ENCODE results near the gene RHO. TPM values are rescaled to one million over a fixed set of nuclear protein-coding genes. Genes with fewer than 3 reads are reported as not detected.

RHO gene
- total RNA-seq, 3 donors from 2014 or later: 0.15 TPM; not detected in 2

- no peaks in the 10 kb centered on the region for H3K36me3 ChIP-seq
- H3K27me3 ChIP-seq: no peaks in the 10 kb centered on the region
- DNase-seq (ENCODE audit: low spot score in 2 of 2): no peak
- H3K9me3 ChIP-seq: no peaks in the 10 kb centered on the region
- intact Hi-C loops (cut with DNase I; ENCODE audit: low total_unique reads): no loop called here
- H3K27ac ChIP-seq: peak overlapping the region in 1 of 2 donors; percentile 77
- no peak for TF ChIP-seq POLR2A (IDR thresholded peaks at IDR 0.05)
- TF ChIP-seq CTCF (IDR thresholded peaks at IDR 0.05): no peak
- TF ChIP-seq POLR2AphosphoS5 (IDR thresholded peaks at IDR 0.05): no peak
- H3K4me3 ChIP-seq: no peak overlapping the region
- peaks cover 0 to 9% of the 10 kb centered on the region in 2 donors for H3K4me1 ChIP-seq
These were observed 29.8 kb downstream of the RHO start for GRCh38 chr3:129558081-129558771.

- Histone ChIP-seq H3K36me3 (no peaks in the 10 kb centered on the region), H3K9me3 (no peaks in the 10 kb centered on the region), H3K27me3 (no peaks in the 10 kb centered on the region), H3K4me3 (no peak overlapping the region), H3K4me1 (peaks cover 0 to 9% of the 10 kb centered on the region in 2 donors), H3K27ac (peak overlapping the region in 1 of 2 donors; percentile 94)
- TF ChIP-seq POLR2A (IDR thresholded peaks at IDR 0.05) (no peak), POLR2AphosphoS5 (IDR thresholded peaks at IDR 0.05) (no peak), CTCF (IDR thresholded peaks at IDR 0.05) (no peak)
- no peak for DNase-seq (ENCODE audit: low spot score in 2 of 2)
- intact Hi-C loops (cut with DNase I; ENCODE audit: low total_unique reads): no loop called here
These were observed 30.5 kb downstream of the RHO start for GRCh38 chr3:129558772-129559564.

- H3K9me3 ChIP-seq: no peaks in the 10 kb centered on the region
- TF ChIP-seq POLR2AphosphoS5 (IDR thresholded peaks at IDR 0.05): no peak
- TF ChIP-seq CTCF (IDR thresholded peaks at IDR 0.05): no peak
- no peak for TF ChIP-seq POLR2A (IDR thresholded peaks at IDR 0.05)
- DNase-seq (ENCODE audit: low spot score in 2 of 2): no peak
- no peaks in the 10 kb centered on the region for H3K36me3 ChIP-seq
- H3K4me1 ChIP-seq: peaks cover 0 to 9% of the 10 kb centered on the region in 2 donors
- no peaks in the 10 kb centered on the region for H3K27me3 ChIP-seq
- H3K4me3 ChIP-seq: no peak overlapping the region
- peak overlapping the region in 1 of 2 donors; percentile 94 for H3K27ac ChIP-seq
- intact Hi-C loops (cut with DNase I; ENCODE audit: low total_unique reads): no loop called here
These were observed 31.2 kb downstream of the RHO start for GRCh38 chr3:129559565-129560079.

GRCh38 chr3:129560269-129560787, 31.9 kb downstream of the RHO start:
- H3K36me3 ChIP-seq: no peaks in the 10 kb centered on the region
- intact Hi-C loops (cut with DNase I; ENCODE audit: low total_unique reads): no loop called here
- no peaks in the 10 kb centered on the region for H3K9me3 ChIP-seq
- no peak for TF ChIP-seq POLR2A (IDR thresholded peaks at IDR 0.05)
- peak in 1 of 3 donors; percentile 14 for TF ChIP-seq POLR2AphosphoS5 (IDR thresholded peaks at IDR 0.05)
- H3K27ac ChIP-seq: peak overlapping the region; percentile 69 to 94
- H3K4me1 ChIP-seq: peaks cover 0 to 9% of the 10 kb centered on the region in 2 donors
- no peaks in the 10 kb centered on the region for H3K27me3 ChIP-seq
- no peak overlapping the region for H3K4me3 ChIP-seq
- DNase-seq (ENCODE audit: low spot score in 2 of 2): no peak

GRCh38 chr3:129560911-129561594, 32.6 kb downstream of the RHO start:
- H3K36me3 ChIP-seq: no peaks in the 10 kb centered on the region
- intact Hi-C loops (cut with DNase I; ENCODE audit: low total_unique reads): no loop called here
- peaks cover 0 to 9% of the 10 kb centered on the region in 2 donors for H3K4me1 ChIP-seq
- TF ChIP-seq POLR2A (IDR thresholded peaks at IDR 0.05) (no peak), POLR2AphosphoS5 (IDR thresholded peaks at IDR 0.05) (peak in 2 of 3 donors; percentile 33 to 55), CTCF (IDR thresholded peaks at IDR 0.05) (no peak)
- H3K9me3 ChIP-seq: no peaks in the 10 kb centered on the region
- peak overlapping the region in 1 of 3 donors; percentile 22 for H3K4me3 ChIP-seq
- peak; percentile 30 to 60 for DNase-seq (ENCODE audit: low spot score in 2 of 2)
- H3K27ac ChIP-seq: peak overlapping the region; percentile 69 to 94
- H3K27me3 ChIP-seq: no peaks in the 10 kb centered on the region
